Muscle layer of duodenum (tissue), 2 donors: ENCODE results near the gene PNMA6E.

Source experiments
- H3K27ac ChIP-seq: one replicate; pipeline ENCODE4 v1.7.0; 2013; ENCODE audit warnings: mild to moderate bottlenecking, low read length
- H3K27me3 ChIP-seq: one replicate; pipeline ENCODE4 v1.7.0; 2013; ENCODE audit warnings: low read depth, mild to moderate bottlenecking, control low read depth, low read length
- H3K36me3 ChIP-seq, 2 donors: one replicate each; pipeline ENCODE4 v1.7.0; 2013; ENCODE audit warnings: low read length in 2 of 2, control low read depth in 1 of 2, mild to moderate bottlenecking in 1 of 2; ENCODE audit not compliant: insufficient read depth in 2 of 2, control insufficient read depth in 1 of 2
- H3K4me1 ChIP-seq, 2 donors: one replicate each; pipeline ENCODE4 v1.7.0; 2013; ENCODE audit warnings: low read length in 2 of 2, mild to moderate bottlenecking in 2 of 2, control low read depth in 1 of 2, moderate library complexity in 1 of 2; ENCODE audit not compliant: insufficient read depth in 2 of 2, control insufficient read depth in 1 of 2
- H3K4me3 ChIP-seq, 2 donors: one replicate each; pipeline ENCODE4 v1.7.0; 2013; ENCODE audit warnings: low read length in 2 of 2, low read depth in 1 of 2, mild to moderate bottlenecking in 1 of 2
- H3K9me3 ChIP-seq, 2 donors: one replicate each; pipeline ENCODE4 v1.7.0; 2013; ENCODE audit warnings: low read length in 2 of 2, control low read depth in 1 of 2, mild to moderate bottlenecking in 1 of 2; ENCODE audit not compliant: control insufficient read depth in 1 of 2
- donor health status: healthy.

The PNMA6E gene

DNA sequence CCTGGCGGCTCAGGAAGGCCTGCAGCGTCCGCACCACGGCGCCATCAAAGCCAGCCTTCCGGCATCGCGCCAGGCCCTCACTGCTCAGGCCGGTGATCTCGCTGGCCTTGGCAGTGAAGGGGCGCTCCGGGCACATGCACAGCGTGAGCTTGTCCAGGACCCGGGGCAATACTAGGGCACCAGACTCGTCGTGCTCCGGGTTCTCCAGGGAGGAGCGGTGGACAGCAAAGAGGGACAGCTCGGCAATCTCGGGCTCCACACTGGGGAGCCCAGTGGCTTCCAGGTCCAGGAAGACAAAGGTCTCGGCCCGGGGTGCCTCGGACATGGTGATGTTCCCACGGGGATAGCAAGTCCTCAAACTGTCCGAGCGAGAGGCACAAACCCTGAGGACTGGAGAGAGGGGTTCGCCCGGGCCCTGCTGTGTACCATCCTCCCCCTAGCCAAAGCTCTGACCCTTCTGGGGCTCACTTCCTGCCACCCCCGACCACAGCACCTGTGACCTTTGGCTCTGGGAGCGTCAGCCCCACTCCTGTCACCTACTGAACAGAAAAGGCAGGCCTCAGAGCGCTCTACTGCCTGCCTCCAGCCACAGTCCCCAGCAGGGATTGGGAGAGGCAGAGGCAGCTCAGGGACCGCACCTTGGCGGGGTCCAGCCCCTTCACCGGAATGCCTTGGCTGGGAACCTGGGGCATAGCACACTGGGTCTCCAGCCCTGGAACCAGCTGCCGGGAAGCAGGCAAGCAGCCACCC lies 44.1 kb upstream of the PNMA6E start:
- Histone ChIP-seq H3K4me3 (no peak overlapping the region), H3K27me3 (no peaks in the 10 kb centered on the region), H3K36me3 (no peaks in the 10 kb centered on the region), H3K27ac (no peak overlapping the region), H3K4me1 (no peaks in the 10 kb centered on the region), H3K9me3 (no peaks in the 10 kb centered on the region)

DNA sequence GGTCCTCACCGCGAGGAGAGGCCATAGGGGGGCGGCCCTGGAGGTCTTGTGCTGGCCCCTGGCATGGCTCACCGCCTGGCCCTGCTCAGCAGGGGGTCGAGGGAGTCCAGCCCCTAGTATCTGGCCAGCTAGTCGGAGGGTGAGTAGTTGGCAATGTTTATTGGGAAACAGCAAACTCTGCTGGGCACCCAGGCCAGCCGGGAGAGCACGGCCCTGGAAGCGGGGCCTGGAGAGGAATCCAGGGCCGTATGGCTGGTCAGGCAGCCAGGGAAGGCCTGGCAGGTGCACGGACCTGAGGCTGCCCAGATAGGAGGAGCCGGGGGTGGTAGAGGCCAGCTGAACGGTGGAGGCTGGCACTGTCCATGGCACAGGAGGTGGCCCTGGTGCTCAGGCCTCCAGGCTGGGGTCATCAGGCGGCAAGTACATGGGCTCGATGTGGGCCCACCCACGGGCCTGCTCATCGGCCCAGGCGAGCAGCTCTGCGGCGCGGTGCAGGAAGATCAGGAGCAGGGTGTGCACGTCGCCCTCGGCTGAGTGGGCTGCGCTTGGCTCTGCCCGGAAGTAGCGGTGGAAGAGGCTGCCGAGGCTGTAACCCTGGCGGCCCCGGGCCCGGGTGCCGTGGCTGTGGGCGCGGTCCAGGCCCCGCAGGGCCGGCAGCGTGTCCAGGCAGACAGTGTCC lies 43.3 kb upstream of the PNMA6E start:
- Histone ChIP-seq H3K27me3 (no peaks in the 10 kb centered on the region), H3K27ac (no peak overlapping the region), H3K9me3 (no peaks in the 10 kb centered on the region), H3K36me3 (no peaks in the 10 kb centered on the region), H3K4me3 (no peak overlapping the region), H3K4me1 (no peaks in the 10 kb centered on the region)

DNA sequence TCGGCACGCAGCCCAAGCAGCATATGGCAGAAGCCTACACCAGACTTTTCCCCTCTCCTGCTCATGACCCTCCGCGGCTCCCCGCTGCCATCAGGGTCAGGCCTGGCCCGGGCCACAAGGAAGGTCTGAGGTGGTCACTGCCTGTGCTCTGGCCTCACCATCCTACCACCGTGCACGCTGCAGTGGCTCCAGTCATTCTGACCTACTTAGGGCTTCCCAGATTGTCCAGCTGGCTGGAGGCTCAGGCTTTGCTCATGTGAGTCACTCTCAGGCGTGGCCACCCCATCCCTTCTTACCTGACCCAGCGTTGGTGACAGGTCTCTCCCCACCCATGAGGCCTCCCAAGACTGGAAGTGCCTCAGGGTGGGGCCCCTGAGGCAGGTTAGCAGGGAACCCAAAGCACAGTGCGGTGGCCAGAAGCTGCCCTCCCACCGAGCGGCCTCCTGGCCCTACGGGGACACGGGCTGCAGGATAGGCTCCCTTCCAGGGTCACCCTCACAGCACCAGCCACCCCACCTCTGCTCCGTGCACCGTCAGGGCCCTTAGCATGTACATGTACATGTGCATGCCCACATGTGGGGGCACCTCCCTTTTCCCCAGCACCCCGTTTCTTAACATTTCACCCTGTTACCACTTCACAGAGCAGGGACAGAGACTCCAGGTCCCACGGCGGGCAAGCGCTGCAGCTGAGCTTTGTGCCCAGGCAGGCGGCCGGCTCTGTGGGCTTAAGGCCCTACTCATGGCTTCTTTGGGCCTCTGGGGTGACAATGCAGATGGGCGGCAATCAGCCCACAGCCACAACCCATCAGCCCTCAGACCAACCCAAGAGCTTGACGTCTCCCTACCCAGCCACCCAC lies 42.6 kb upstream of the PNMA6E start:
- H3K4me1 ChIP-seq: no peaks in the 10 kb centered on the region
- H3K27me3 ChIP-seq: no peaks in the 10 kb centered on the region
- H3K36me3 ChIP-seq: no peaks in the 10 kb centered on the region
- H3K4me3 ChIP-seq: no peak overlapping the region
- no peak overlapping the region for H3K27ac ChIP-seq
- H3K9me3 ChIP-seq: no peaks in the 10 kb centered on the region

DNA sequence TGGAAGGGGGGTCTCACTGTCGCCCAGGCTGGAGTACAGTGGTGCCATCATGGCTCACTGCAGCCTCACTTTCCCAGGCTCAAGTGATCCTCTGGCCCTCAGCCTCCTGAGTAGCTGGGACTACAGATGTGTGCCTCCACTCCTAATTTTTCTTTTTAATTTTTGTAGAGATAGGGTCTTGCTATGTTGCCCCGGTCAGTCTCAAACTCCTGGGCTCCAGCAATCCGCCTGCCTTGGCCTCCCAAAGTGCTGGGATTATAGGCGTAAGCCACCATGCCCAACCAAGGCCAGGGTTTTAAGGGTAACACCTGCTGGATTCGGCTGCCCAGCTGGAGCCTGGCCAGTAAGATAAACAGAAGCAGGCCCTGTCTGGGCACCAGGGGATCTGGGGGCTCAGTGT lies 41.3 kb upstream of the PNMA6E start:
- Histone ChIP-seq H3K27ac (no peak overlapping the region), H3K9me3 (no peaks in the 10 kb centered on the region), H3K4me1 (no peaks in the 10 kb centered on the region), H3K27me3 (no peaks in the 10 kb centered on the region), H3K36me3 (no peaks in the 10 kb centered on the region), H3K4me3 (no peak overlapping the region)

DNA sequence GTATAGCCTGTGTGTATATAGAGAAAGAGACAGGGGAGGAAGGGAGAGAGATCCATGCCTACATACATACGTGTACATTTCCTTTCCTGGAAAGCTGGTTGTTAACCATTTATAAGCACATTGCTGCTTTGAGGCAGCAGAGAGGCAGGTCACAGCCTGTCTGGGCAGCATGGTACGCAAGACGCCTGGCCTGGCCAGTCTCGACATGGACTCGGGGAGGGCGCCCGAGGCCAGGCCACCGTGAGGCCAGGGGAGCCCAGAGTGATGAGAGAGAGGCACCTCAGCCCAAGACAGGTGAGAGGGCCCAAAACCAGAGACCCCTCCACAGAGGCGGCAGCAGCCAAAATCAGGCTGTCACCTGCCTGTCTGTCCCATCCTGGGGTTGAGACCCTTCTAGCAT lies 40.8 kb upstream of the PNMA6E start:
- no peak overlapping the region for H3K27ac ChIP-seq
- H3K4me3 ChIP-seq: no peak overlapping the region
- H3K4me1 ChIP-seq: no peaks in the 10 kb centered on the region
- H3K36me3 ChIP-seq: no peaks in the 10 kb centered on the region
- H3K27me3 ChIP-seq: no peaks in the 10 kb centered on the region
- no peaks in the 10 kb centered on the region for H3K9me3 ChIP-seq

DNA sequence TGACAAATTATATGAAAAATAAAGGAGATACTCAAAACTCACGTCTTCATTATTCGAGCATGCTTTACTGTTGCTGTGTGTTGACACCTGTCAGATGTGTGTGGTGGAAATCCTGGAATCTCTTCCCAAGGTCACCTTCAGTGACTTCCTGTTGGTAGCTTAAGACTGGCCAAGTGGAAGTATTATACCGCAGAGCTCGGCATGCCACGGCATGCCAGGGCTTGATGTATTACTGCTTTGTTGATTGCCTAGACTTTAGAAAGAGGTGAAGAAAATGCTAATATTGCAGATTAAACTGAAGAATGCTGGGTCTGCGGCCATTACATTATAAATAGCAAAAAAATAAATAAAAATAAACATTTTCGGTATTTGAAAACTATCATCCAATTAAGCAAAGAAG lies 40.1 kb upstream of the PNMA6E start:
- Histone ChIP-seq H3K27me3 (no peaks in the 10 kb centered on the region), H3K36me3 (no peaks in the 10 kb centered on the region), H3K4me3 (no peak overlapping the region), H3K4me1 (no peaks in the 10 kb centered on the region), H3K9me3 (no peaks in the 10 kb centered on the region), H3K27ac (no peak overlapping the region)

DNA sequence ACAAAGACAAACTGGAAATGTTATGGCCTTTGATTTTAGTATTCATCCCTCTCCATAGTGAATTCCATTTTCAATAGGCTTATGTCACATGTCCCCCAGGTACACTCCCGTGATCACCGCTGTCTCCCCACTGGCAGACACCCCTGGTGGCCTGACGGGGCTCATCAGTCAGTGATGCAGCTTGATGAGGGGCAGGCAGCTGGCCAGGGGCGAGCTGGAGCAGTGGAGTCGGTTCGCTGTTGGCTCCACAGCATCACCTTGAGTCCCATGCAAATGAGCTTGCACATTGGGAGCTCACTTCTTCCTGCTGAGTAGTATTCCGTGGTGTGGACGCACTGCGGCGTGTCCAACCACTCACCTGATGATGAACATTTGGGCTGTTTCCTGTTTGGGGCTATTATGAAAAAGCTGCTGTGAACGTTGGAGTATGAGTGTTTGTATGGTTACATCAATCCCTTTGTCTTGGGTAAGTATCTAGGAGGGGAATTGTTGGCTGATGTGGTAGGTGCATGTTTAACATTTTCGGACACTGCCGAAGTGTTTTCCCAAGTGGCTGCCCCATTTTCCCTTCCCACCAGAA lies 39.5 kb upstream of the PNMA6E start:
- Histone ChIP-seq H3K4me1 (no peaks in the 10 kb centered on the region), H3K27me3 (no peaks in the 10 kb centered on the region), H3K4me3 (no peak overlapping the region), H3K9me3 (no peaks in the 10 kb centered on the region), H3K27ac (no peak overlapping the region), H3K36me3 (no peaks in the 10 kb centered on the region)

DNA sequence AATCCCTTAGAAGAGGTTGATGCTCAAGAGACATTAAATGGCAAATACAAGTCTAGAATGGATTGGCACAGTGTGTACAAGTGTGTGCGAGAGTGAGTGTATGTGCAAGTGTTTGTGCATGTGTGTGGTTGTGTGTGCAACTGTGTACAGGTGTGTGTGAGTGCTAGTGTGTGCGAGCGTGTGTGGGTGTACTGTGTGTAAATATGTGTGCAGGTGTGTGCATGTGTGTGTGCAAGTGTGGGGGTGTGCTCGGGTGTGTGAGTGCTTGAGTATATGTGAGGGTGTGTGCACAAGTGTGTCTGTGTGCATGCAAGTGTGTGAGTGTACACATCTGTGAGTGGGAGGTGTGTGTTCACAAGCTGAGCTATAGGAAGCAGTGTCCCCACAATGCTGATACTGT lies 38.8 kb upstream of the PNMA6E start:
- no peaks in the 10 kb centered on the region for H3K27me3 ChIP-seq
- H3K36me3 ChIP-seq: no peaks in the 10 kb centered on the region
- H3K27ac ChIP-seq: no peak overlapping the region
- no peaks in the 10 kb centered on the region for H3K4me1 ChIP-seq
- no peak overlapping the region for H3K4me3 ChIP-seq
- H3K9me3 ChIP-seq: no peaks in the 10 kb centered on the region

DNA sequence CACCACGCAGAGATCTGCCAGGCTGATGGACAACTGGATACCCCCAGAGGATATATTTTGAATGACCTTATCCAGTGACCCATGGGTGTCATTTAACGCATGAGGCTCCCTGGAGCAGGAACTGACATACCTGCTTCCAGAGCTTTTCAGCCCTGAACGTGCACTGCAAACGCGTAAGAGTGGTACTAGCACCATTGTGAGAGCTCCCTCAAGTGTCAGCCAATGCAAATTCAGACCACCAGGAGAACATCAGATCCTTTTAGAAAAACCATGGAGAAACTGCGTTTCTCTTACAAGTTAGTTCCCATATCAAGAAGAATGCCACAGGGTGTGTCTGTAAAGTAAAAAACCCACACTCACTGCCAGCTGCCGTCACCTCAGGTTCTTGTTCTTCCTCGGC lies 37.4 kb upstream of the PNMA6E start:
- Histone ChIP-seq H3K27me3 (no peaks in the 10 kb centered on the region), H3K27ac (no peak overlapping the region), H3K4me3 (no peak overlapping the region), H3K36me3 (no peaks in the 10 kb centered on the region), H3K4me1 (no peaks in the 10 kb centered on the region), H3K9me3 (no peaks in the 10 kb centered on the region)

DNA sequence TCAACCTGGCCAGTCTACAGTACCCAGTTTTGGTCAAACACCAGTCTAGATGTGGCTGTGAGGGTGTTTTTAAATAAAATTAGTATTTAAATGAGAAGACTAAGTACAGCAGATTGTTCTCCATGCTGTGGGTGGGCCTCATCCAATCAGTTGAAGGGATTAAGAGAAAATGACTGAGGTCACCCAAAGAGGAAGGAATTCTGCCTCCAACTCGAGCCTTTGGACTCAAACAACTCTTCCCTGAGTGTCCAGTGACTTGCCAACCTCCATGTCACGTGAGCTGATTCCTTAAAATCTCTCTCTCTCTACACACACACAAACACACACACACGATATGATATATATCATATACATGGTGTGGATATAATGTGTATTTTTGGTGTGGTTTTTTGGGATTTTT lies 34.7 kb upstream of the PNMA6E start:
- Histone ChIP-seq H3K27me3 (no peaks in the 10 kb centered on the region), H3K9me3 (peaks cover 0 to 2% of the 10 kb centered on the region in 2 donors), H3K36me3 (no peaks in the 10 kb centered on the region), H3K27ac (no peak overlapping the region), H3K4me1 (no peaks in the 10 kb centered on the region), H3K4me3 (no peak overlapping the region)

DNA sequence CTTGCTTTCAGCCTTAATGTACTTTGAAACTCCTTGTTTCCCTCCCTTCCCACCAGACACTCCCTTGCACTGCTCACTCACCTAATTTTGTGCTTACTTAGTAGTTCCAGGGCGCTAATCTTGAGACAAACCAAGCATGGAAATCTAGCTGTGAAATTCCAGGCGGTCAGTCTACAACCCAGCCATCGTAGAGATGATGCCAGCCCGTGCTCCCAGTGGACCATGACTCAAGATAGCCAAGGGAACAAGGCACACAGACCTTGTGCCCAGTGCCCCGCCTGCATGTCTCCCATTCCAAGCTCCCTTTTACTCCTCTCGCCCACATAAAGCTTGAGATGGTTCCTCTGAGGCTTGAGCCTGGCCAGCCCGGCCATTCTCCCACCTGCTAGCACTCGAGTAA lies 33.7 kb upstream of the PNMA6E start:
- Histone ChIP-seq H3K4me3 (no peak overlapping the region), H3K36me3 (no peaks in the 10 kb centered on the region), H3K9me3 (peaks cover 0 to 2% of the 10 kb centered on the region in 2 donors), H3K4me1 (no peaks in the 10 kb centered on the region), H3K27ac (no peak overlapping the region), H3K27me3 (no peaks in the 10 kb centered on the region)
